ENCODE measurements around the gene HYAL4. TPM values are rescaled to one million over a fixed set of nuclear protein-coding genes. Genes with fewer than 3 reads are reported as not detected.
"Not testable (repeated sequence)": the region's sequence is repeated elsewhere in the genome, so short reads cannot be mapped to it uniquely, and the experiment has no call there.

The HYAL4 gene
- total and polyA plus RNA-seq, 2 donors (not counting 3 experiments of a cell fraction or from before 2014, with no cell fraction given): not detected

DNA sequence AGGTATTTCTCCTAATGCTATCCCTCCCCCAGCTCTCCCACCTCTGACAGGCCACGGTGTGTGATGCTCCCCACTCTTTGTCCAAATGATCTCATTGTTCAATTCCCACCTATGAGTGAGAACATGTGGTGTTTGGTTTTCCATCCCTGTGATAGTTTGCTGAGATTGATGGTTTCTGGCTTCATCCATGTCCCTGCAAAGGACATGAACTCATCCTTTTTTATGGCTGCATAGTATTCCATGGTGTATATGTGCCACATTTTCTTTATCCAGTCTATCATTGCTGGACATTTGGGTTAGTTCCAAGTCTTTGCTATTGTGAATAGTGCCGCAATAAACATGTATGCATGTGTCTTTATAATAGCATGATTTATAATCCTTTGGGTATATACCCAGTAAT is 5.9 kb upstream of the HYAL4 start:
- dilution Hi-C loops (cut with MboI; ENCODE audit: extremely low pct_ligation_motif_present, low sequenced_read_pairs); H3K36me3 ChIP-seq (ENCODE audit: control insufficient read depth in 2 of 2, extremely low read depth in 1 of 2, insufficient read depth in 2 of 2, low read length in 2 of 2); intact Hi-C loops (cut with micrococcal nuclease); POLR2A ChIA-PET; H3K79me2 ChIP-seq (ENCODE audit: control insufficient read depth, insufficient read depth, low read length); FAIRE-seq; BruUV-seq (replicated peaks); H3K9me3 ChIP-seq (replicated peaks; ENCODE audit: control insufficient read depth, insufficient read depth, low read length); CTCF ChIA-PET; H3K27ac ChIP-seq (ENCODE audit: insufficient read depth, low read depth, low read length); H3K4me1 ChIP-seq (ENCODE audit: control insufficient read depth, extremely low read depth, insufficient read depth, low read length); H3K9ac ChIP-seq (replicated peaks; ENCODE audit: extremely low read depth, insufficient read depth, low read length); H3K4me2 ChIP-seq (ENCODE audit: insufficient read depth, low read length); H4K20me1 ChIP-seq (replicated peaks; ENCODE audit: control insufficient read depth, extremely low read depth, insufficient read depth, low read length); H3K9me1 ChIP-seq (replicated peaks; ENCODE audit: control insufficient read depth, extremely low read depth, insufficient read depth, low read length); H2AFZ ChIP-seq (ENCODE audit: low read depth, low read length); H3K27me3 ChIP-seq (ENCODE audit: control insufficient read depth in 2 of 2, insufficient read depth in 2 of 2, low read length in 2 of 2); H3K4me3 ChIP-seq (replicated peaks in 1 of 3; ENCODE audit: insufficient read depth in 1 of 3, low read depth in 1 of 3, low read length in 3 of 3); DNase-seq (ENCODE audit: low read depth, low spot score): not testable (repeated sequence)

- H4K20me1 ChIP-seq (replicated peaks; ENCODE audit: control insufficient read depth, extremely low read depth, insufficient read depth, low read length); H3K9ac ChIP-seq (replicated peaks; ENCODE audit: extremely low read depth, insufficient read depth, low read length); dilution Hi-C loops (cut with MboI; ENCODE audit: extremely low pct_ligation_motif_present, low sequenced_read_pairs); H3K9me1 ChIP-seq (replicated peaks; ENCODE audit: control insufficient read depth, extremely low read depth, insufficient read depth, low read length); H3K9me3 ChIP-seq (replicated peaks; ENCODE audit: control insufficient read depth, insufficient read depth, low read length); H3K4me2 ChIP-seq (ENCODE audit: insufficient read depth, low read length); DNase-seq (ENCODE audit: low read depth, low spot score); FAIRE-seq; H2AFZ ChIP-seq (ENCODE audit: low read depth, low read length); H3K79me2 ChIP-seq (ENCODE audit: control insufficient read depth, insufficient read depth, low read length); H3K27me3 ChIP-seq (ENCODE audit: control insufficient read depth in 2 of 2, insufficient read depth in 2 of 2, low read length in 2 of 2); H3K4me1 ChIP-seq (ENCODE audit: control insufficient read depth, extremely low read depth, insufficient read depth, low read length); H3K4me3 ChIP-seq (replicated peaks in 1 of 3; ENCODE audit: insufficient read depth in 1 of 3, low read depth in 1 of 3, low read length in 3 of 3); BruUV-seq (replicated peaks); H3K27ac ChIP-seq (ENCODE audit: insufficient read depth, low read depth, low read length); H3K36me3 ChIP-seq (ENCODE audit: control insufficient read depth in 2 of 2, extremely low read depth in 1 of 2, insufficient read depth in 2 of 2, low read length in 2 of 2); intact Hi-C loops (cut with micrococcal nuclease); POLR2A ChIA-PET: not testable (repeated sequence)
- CTCF ChIA-PET: interaction anchor here (0.8 to 3.2 kb wide), 3 partner anchors 12 to 41 kb away, joined by 3 to 14 read pairs (median 3); no protein-coding TSS in a partner anchor
Measured at GRCh38 chr7:123844142-123844541, 827 bp upstream of the HYAL4 start.

DNA sequence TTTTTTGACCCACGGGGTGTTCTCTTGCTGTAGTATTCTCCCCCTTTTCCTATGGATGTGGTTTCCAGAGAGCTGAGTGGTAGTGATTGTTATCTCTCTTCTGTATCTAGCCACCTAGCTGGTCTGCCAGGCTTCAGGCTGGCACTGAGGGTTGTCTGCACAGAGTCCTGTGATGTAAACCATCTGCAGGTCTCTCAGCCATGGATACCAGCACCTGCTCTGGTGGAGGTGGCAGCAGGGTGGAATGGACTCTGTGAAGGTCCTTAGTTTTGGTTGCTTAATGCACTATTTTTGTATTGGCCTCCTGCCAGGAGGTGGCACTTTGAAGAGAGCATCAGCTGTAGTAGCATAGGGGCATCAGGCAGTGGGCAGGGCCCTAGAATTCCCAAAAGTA is 851 bp downstream of the HYAL4 start:
- ChIA-PET POLR2A (no interaction called here), CTCF (interaction anchor here (1.2 to 3.2 kb wide), 3 partner anchors 13 to 47 kb away, joined by 3 to 14 read pairs (median 5); no protein-coding TSS in a partner anchor)
- FAIRE-seq (no peak), DNase-seq (ENCODE audit: low read depth, low spot score) (no peak)
- intact Hi-C loops (cut with micrococcal nuclease): loop anchor here (5.0 kb wide), 1 partner anchor 34 kb away; no protein-coding TSS in a partner anchor
- Histone ChIP-seq H4K20me1 (replicated peaks; ENCODE audit: control insufficient read depth, extremely low read depth, insufficient read depth, low read length) (no peaks in the 10 kb centered on the region), H3K9me1 (replicated peaks; ENCODE audit: control insufficient read depth, extremely low read depth, insufficient read depth, low read length) (peaks cover 2% of the 10 kb centered on the region), H3K4me2 (ENCODE audit: insufficient read depth, low read length) (no peak overlapping the region), H3K36me3 (ENCODE audit: control insufficient read depth in 2 of 2, extremely low read depth in 1 of 2, insufficient read depth in 2 of 2, low read length in 2 of 2) (no peaks in the 10 kb centered on the region), H3K9ac (replicated peaks; ENCODE audit: extremely low read depth, insufficient read depth, low read length) (no peak overlapping the region), H3K79me2 (ENCODE audit: control insufficient read depth, insufficient read depth, low read length) (no peaks in the 10 kb centered on the region), H3K4me3 (replicated peaks in 1 of 3; ENCODE audit: insufficient read depth in 1 of 3, low read depth in 1 of 3, low read length in 3 of 3) (no peak overlapping the region), H3K27me3 (ENCODE audit: control insufficient read depth in 2 of 2, insufficient read depth in 2 of 2, low read length in 2 of 2) (no peaks in the 10 kb centered on the region), H3K4me1 (ENCODE audit: control insufficient read depth, extremely low read depth, insufficient read depth, low read length) (no peaks in the 10 kb centered on the region), H2AFZ (ENCODE audit: low read depth, low read length) (no peak overlapping the region), H3K9me3 (replicated peaks; ENCODE audit: control insufficient read depth, insufficient read depth, low read length) (no peaks in the 10 kb centered on the region), H3K27ac (ENCODE audit: insufficient read depth, low read depth, low read length) (no peak overlapping the region)
- no TSS peak for BruUV-seq (replicated peaks)
- dilution Hi-C loops (cut with MboI; ENCODE audit: extremely low pct_ligation_motif_present, low sequenced_read_pairs): no loop called here
- TF ChIP-seq EZH2 (IDR thresholded peaks at IDR 0.05; ENCODE audit: borderline replicate concordance, low read depth, low read length, severe bottlenecking) (no peak), POLR2AphosphoS5 (IDR thresholded peaks at IDR 0.05; ENCODE audit: insufficient read depth, low read depth, low read length) (no peak), CTCF (IDR thresholded peaks at IDR 0.05; ENCODE audit: extremely low read depth in 1 of 2, insufficient read depth in 1 of 2, low read depth in 1 of 2, low read length in 2 of 2) (no peak), POLR2A (IDR thresholded peaks at IDR 0.05; ENCODE audit: low read depth, low read length) (no peak), MYC (IDR thresholded peaks at IDR 0.05; ENCODE audit: low read depth, low read length) (no peak), GATA2 (IDR thresholded peaks at IDR 0.05; ENCODE audit: insufficient read depth, insufficient read length, low read depth, low read length) (no peak), JUN (IDR thresholded peaks at IDR 0.05; ENCODE audit: borderline replicate concordance, insufficient read depth, insufficient read length, low read depth) (no peak), FOS (IDR thresholded peaks at IDR 0.05; ENCODE audit: borderline replicate concordance, insufficient read depth, low read length) (no peak)
- TF ChIP-seq, protein P1, sequence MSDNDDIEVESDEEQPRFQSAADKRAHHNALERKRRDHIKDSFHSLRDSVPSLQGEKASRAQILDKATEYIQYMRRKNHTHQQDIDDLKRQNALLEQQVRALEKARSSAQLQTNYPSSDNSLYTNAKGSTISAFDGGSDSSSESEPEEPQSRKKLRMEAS (IDR thresholded peaks at IDR 0.05; ENCODE audit: insufficient read depth, insufficient read length): no peak

All from endothelial cell of umbilical vein (primary cell).